Measurements from ENCODE around the gene CYP2D6. TPM values are rescaled to one million over a fixed set of nuclear protein-coding genes. Genes with fewer than 3 reads are reported as not detected.

CYP2D6 gene
- total RNA-seq, 1 donor from 2014 or later = 0.91 TPM

- DNase-seq (ENCODE audit: low read depth) = no peak
- no peaks in the 10 kb centered on the region for H3K27me3 ChIP-seq (ENCODE audit: insufficient read depth, low read length)
- no peaks in the 10 kb centered on the region for H3K79me2 ChIP-seq (ENCODE audit: insufficient read depth, low read length)
- H3K4me2 ChIP-seq (ENCODE audit: low read length) = no peak overlapping the region
- Mint-ChIP-seq H3K4me3 (ENCODE audit: unreplicated experiment) (no peak overlapping the region), H3K27ac (ENCODE audit: unreplicated experiment) (no peak overlapping the region), H3K36me3 (ENCODE audit: low read depth, unreplicated experiment) (peaks cover 15% of the 10 kb centered on the region), H3K4me1 (ENCODE audit: low read depth, unreplicated experiment) (no peaks in the 10 kb centered on the region), H3K27me3 (ENCODE audit: low read depth, unreplicated experiment) (peaks cover 3% of the 10 kb centered on the region), H3K9me3 (ENCODE audit: unreplicated experiment) (peaks cover 27% of the 10 kb centered on the region)
- no peaks in the 10 kb centered on the region for H3K36me3 ChIP-seq (ENCODE audit: insufficient read depth, low read length)
- no peak overlapping the region for H3K4me3 ChIP-seq (ENCODE audit: insufficient read depth, low read depth, low read length)
- H2AFZ ChIP-seq (ENCODE audit: low read depth, low read length) = no peak overlapping the region
- H3K9me3 ChIP-seq (ENCODE audit: insufficient read depth, low read depth, low read length) = peaks cover 9% of the 10 kb centered on the region
- no peak overlapping the region for H3K9ac ChIP-seq (ENCODE audit: low read length)
- H4K20me1 ChIP-seq (ENCODE audit: insufficient read depth, low read length) = no peaks in the 10 kb centered on the region
- H3K27ac ChIP-seq (ENCODE audit: low read depth, low read length) = no peak overlapping the region
- no peaks in the 10 kb centered on the region for H3K4me1 ChIP-seq (ENCODE audit: insufficient read depth, low read length)
- no peak for TF ChIP-seq EZH2 (IDR thresholded peaks at IDR 0.05; ENCODE audit: insufficient read depth, low read length)
- FAIRE-seq = no peak
Observed at GRCh38 chr22:42101199-42101598, 29.4 kb downstream of the CYP2D6 start.

DNA sequence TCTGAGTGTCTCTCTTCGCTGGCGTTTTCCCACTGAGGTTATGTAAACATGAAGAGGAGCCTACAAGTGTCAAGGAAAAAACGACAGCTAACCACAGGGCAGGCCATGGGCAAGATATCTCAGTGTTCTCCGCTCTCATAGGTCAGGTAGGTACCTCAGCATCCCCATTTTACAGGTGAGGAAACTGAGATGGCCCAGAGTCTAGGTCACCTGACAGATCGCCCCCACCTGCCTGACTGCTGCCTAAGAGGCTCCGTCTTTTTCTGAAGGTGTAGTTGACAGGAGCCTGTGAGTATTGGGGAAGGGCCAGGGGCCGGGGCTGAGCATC, 39.2 kb downstream of the CYP2D6 start:
- H3K9ac ChIP-seq (ENCODE audit: low read length) = peak overlapping the region; percentile 98
- peak overlapping the region; percentile 85 for H2AFZ ChIP-seq (ENCODE audit: low read depth, low read length)
- peak overlapping the region; percentile 60 for H3K27ac ChIP-seq (ENCODE audit: low read depth, low read length)
- Mint-ChIP-seq H3K27ac (ENCODE audit: unreplicated experiment) (peak overlapping the region; percentile 94), H3K4me1 (ENCODE audit: low read depth, unreplicated experiment) (no peaks in the 10 kb centered on the region), H3K9me3 (ENCODE audit: unreplicated experiment) (peaks cover 6% of the 10 kb centered on the region), H3K36me3 (ENCODE audit: low read depth, unreplicated experiment) (peaks cover 11% of the 10 kb centered on the region), H3K4me3 (ENCODE audit: unreplicated experiment) (peak overlapping the region; percentile 96), H3K27me3 (ENCODE audit: low read depth, unreplicated experiment) (no peaks in the 10 kb centered on the region)
- TF ChIP-seq CTCF (IDR thresholded peaks at IDR 0.05; ENCODE audit: insufficient read depth, low read depth, low read length) = no peak
- no peak for TF ChIP-seq EZH2 (IDR thresholded peaks at IDR 0.05; ENCODE audit: insufficient read depth, low read length)
- H3K79me2 ChIP-seq (ENCODE audit: insufficient read depth, low read length) = peaks cover 32% of the 10 kb centered on the region
- peaks cover 8% of the 10 kb centered on the region for H3K36me3 ChIP-seq (ENCODE audit: insufficient read depth, low read length)
- H3K4me3 ChIP-seq (ENCODE audit: insufficient read depth, low read depth, low read length) = peak overlapping the region; percentile 92
- H3K9me3 ChIP-seq (ENCODE audit: insufficient read depth, low read depth, low read length) = no peaks in the 10 kb centered on the region
- FAIRE-seq (no peak), DNase-seq (ENCODE audit: low read depth) (no peak)
- H3K4me2 ChIP-seq (ENCODE audit: low read length) = peak overlapping the region; percentile 93
- H4K20me1 ChIP-seq (ENCODE audit: insufficient read depth, low read length) = peaks cover 19% of the 10 kb centered on the region
- H3K4me1 ChIP-seq (ENCODE audit: insufficient read depth, low read length) = peaks cover 4% of the 10 kb centered on the region
- H3K27me3 ChIP-seq (ENCODE audit: insufficient read depth, low read length) = no peaks in the 10 kb centered on the region

GRCh38 chr22:42090596-42091454, 39.8 kb downstream of the CYP2D6 start, which contains the start of gene NDUFA6:
TSS of gene NDUFA6 (minus strand) at chr22:42090772. CDS start at chr22:42090744, 28 bp downstream.
- no peaks in the 10 kb centered on the region for H3K27me3 ChIP-seq (ENCODE audit: insufficient read depth, low read length)
- TF ChIP-seq EZH2 (IDR thresholded peaks at IDR 0.05; ENCODE audit: insufficient read depth, low read length) (no peak), CTCF (IDR thresholded peaks at IDR 0.05; ENCODE audit: insufficient read depth, low read depth, low read length) (peak; percentile 59)
- peak; percentile 78 for FAIRE-seq

More at GRCh38 chr22:42090596-42091454, 39.8 kb downstream of the CYP2D6 start, which contains the start of gene NDUFA6:
- Mint-ChIP-seq H3K4me1 (ENCODE audit: low read depth, unreplicated experiment) (no peaks in the 10 kb centered on the region), H3K27me3 (ENCODE audit: low read depth, unreplicated experiment) (no peaks in the 10 kb centered on the region), H3K4me3 (ENCODE audit: unreplicated experiment) (peak within 1 kb of the TSS; percentile 96), H3K27ac (ENCODE audit: unreplicated experiment) (peak within 1 kb of the TSS; percentile 98), H3K9me3 (ENCODE audit: unreplicated experiment) (peaks cover 6% of the 10 kb centered on the region), H3K36me3 (ENCODE audit: low read depth, unreplicated experiment) (peaks cover 13% of the 10 kb centered on the region)
- H3K27ac ChIP-seq (ENCODE audit: low read depth, low read length) = peak within 1 kb of the TSS; percentile 96
- peaks cover 38% of the 10 kb centered on the region for H3K79me2 ChIP-seq (ENCODE audit: insufficient read depth, low read length)
- H3K4me2 ChIP-seq (ENCODE audit: low read length) = peak within 1 kb of the TSS; percentile 93
- no peaks in the 10 kb centered on the region for H3K9me3 ChIP-seq (ENCODE audit: insufficient read depth, low read depth, low read length)
- peak within 1 kb of the TSS; percentile 92 for H3K4me3 ChIP-seq (ENCODE audit: insufficient read depth, low read depth, low read length)
- H3K4me1 ChIP-seq (ENCODE audit: insufficient read depth, low read length) = peaks cover 4% of the 10 kb centered on the region
- H4K20me1 ChIP-seq (ENCODE audit: insufficient read depth, low read length) = peaks cover 25% of the 10 kb centered on the region
- H3K36me3 ChIP-seq (ENCODE audit: insufficient read depth, low read length) = peaks cover 13% of the 10 kb centered on the region
- peak within 1 kb of the TSS; percentile 85 for H2AFZ ChIP-seq (ENCODE audit: low read depth, low read length)
- peak; percentile 96 for DNase-seq (ENCODE audit: low read depth)
- peak within 1 kb of the TSS; percentile 98 for H3K9ac ChIP-seq (ENCODE audit: low read length)

Measured in astrocyte (in vitro differentiated cells and primary cell).